Measurements from ENCODE around the gene MACROD2.

DNA sequence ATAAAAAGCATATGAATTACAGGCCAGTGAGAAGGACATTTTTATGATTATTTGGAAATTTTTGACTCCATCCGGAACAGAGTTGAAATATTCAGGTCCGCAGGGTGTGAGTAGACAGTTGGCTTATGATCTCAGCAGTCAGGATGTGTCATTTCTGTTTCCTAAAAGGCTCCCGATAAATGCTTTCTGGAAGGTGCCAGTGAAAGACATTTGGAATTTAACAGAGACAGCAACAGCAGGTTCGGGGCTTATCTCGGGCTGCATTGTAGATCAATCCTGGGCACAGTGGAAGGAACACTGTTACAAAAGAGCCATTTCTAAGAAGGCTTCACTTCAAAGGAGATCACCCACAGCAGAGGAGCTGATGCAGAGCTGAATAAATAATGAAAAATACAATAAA lies 1643.5 kb downstream of the MACROD2 start:
- TF ChIP-seq, protein P1, sequence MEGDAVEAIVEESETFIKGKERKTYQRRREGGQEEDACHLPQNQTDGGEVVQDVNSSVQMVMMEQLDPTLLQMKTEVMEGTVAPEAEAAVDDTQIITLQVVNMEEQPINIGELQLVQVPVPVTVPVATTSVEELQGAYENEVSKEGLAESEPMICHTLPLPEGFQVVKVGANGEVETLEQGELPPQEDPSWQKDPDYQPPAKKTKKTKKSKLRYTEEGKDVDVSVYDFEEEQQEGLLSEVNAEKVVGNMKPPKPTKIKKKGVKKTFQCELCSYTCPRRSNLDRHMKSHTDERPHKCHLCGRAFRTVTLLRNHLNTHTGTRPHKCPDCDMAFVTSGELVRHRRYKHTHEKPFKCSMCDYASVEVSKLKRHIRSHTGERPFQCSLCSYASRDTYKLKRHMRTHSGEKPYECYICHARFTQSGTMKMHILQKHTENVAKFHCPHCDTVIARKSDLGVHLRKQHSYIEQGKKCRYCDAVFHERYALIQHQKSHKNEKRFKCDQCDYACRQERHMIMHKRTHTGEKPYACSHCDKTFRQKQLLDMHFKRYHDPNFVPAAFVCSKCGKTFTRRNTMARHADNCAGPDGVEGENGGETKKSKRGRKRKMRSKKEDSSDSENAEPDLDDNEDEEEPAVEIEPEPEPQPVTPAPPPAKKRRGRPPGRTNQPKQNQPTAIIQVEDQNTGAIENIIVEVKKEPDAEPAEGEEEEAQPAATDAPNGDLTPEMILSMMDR (IDR thresholded peaks at IDR 0.05; ENCODE audit: insufficient read depth, low read length, poor library complexity, severe bottlenecking) = no peak
- TF ChIP-seq EZH2phosphoT487 (conservative IDR thresholded peaks at IDR 0.05; ENCODE audit: low read length) = no peak
